ENCODE results near the gene ABLIM2.

Gene ABLIM2

DNA sequence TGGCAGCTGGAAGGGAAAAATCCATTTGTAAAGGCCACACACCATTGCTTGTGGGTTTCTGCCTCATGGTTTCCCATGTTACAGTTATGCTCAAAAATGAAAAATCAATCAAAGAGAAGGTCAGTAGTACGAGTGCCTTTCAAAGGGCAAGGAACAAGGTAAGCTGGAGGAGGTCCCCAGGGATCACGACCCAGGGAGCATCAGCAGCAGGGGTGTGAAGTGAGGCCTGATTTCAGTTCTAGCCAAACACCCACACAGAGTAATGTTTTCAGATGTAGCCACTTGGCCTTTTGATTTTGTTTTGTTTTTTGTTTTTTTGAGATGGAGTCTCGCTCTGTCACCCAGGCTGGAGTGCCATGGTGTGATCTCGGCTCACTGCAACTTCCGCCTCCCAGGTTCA, 149.5 kb downstream of the ABLIM2 start:
- no peaks in the 10 kb centered on the region for H3K36me3 ChIP-seq (ENCODE audit: insufficient read depth, low read length)
- H2AFZ ChIP-seq (ENCODE audit: low read length, unreplicated experiment): no peak overlapping the region
- peaks cover 53% of the 10 kb centered on the region for H3K27me3 ChIP-seq (ENCODE audit: insufficient read depth, low read length)
- no peaks in the 10 kb centered on the region for H3K79me2 ChIP-seq (ENCODE audit: control insufficient read depth, insufficient read depth, low read length, unreplicated experiment)
- H3K4me1 ChIP-seq (ENCODE audit: control insufficient read depth, insufficient read depth, low read length, unreplicated experiment): no peaks in the 10 kb centered on the region
- no peak overlapping the region for H3K4me3 ChIP-seq (ENCODE audit: low read depth, low read length)
- no peak overlapping the region for H3K27ac ChIP-seq (ENCODE audit: low read depth, low read length)

DNA sequence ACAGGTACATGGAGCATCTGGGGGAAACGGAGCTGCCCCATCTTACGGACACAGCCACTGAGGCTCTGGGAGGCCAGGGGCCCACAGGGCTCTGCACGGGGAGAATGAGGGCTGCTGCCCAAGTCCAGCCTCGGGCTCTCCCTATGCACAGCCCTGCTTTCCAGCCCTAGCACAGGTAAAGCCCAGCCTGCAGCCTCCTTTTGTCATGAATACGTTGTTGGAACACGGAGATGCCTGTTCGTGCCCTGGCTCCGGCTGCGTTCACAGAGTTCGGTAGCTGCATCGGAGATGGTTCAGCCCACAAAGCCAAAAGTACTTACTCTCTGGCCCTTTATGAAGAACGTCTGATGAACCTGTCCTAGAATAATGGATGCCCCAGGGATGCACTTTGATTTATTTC, 150.2 kb downstream of the ABLIM2 start:
- no peak overlapping the region for H3K4me3 ChIP-seq (ENCODE audit: low read depth, low read length)
- H3K27me3 ChIP-seq (ENCODE audit: insufficient read depth, low read length): peaks cover 50% of the 10 kb centered on the region
- no peaks in the 10 kb centered on the region for H3K79me2 ChIP-seq (ENCODE audit: control insufficient read depth, insufficient read depth, low read length, unreplicated experiment)
- H3K27ac ChIP-seq (ENCODE audit: low read depth, low read length): no peak overlapping the region
- H3K4me1 ChIP-seq (ENCODE audit: control insufficient read depth, insufficient read depth, low read length, unreplicated experiment): no peaks in the 10 kb centered on the region
- H3K36me3 ChIP-seq (ENCODE audit: insufficient read depth, low read length): no peaks in the 10 kb centered on the region
- no peak overlapping the region for H2AFZ ChIP-seq (ENCODE audit: low read length, unreplicated experiment)

DNA sequence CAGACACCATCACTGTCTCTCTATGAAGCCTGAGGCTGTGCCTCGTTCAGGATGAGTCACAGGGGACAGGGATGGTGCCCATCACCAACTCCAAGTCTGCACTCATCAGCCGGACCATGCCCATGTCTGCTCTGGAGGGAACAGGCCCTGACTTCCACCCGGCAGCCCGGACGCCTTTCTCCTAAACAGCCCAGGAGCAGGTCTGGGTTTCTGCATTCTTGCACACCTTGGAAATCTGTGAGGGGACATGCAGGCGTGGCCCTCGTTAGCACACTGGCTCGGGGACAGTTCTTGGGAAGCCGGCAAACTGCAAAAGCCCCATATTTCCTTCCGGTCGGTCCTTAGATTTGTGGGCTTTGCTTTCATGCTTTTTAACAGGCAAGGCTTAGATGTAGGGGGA, 151.0 kb downstream of the ABLIM2 start:
- Histone ChIP-seq H2AFZ (ENCODE audit: low read length, unreplicated experiment) (no peak overlapping the region), H3K4me1 (ENCODE audit: control insufficient read depth, insufficient read depth, low read length, unreplicated experiment) (no peaks in the 10 kb centered on the region), H3K4me3 (ENCODE audit: low read depth, low read length) (no peak overlapping the region), H3K36me3 (ENCODE audit: insufficient read depth, low read length) (no peaks in the 10 kb centered on the region), H3K79me2 (ENCODE audit: control insufficient read depth, insufficient read depth, low read length, unreplicated experiment) (no peaks in the 10 kb centered on the region), H3K27me3 (ENCODE audit: insufficient read depth, low read length) (peaks cover 45% of the 10 kb centered on the region), H3K27ac (ENCODE audit: low read depth, low read length) (no peak overlapping the region)

DNA sequence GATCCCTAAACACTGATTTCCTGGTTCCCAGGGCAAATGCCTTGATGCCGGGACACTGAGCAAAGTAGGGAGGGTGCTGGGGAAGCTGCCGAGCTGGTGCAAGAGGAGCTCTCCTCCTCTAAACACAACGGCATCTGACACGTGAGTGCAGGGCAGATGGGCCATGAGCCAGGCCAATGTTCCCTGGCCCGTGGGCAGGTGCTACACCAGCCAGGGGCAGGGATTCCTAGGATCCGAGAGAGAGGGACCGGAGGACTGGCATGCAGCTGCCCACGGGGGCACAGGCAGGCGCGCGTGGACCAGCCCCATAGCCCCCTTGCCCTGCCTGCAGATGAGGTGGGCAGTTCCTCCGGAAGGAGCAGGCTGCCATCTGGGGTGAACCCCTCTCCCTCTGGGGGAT, 152.1 kb downstream of the ABLIM2 start:
- peaks cover 35% of the 10 kb centered on the region for H3K27me3 ChIP-seq (ENCODE audit: insufficient read depth, low read length)
- no peaks in the 10 kb centered on the region for H3K4me1 ChIP-seq (ENCODE audit: control insufficient read depth, insufficient read depth, low read length, unreplicated experiment)
- H3K4me3 ChIP-seq (ENCODE audit: low read depth, low read length): no peak overlapping the region
- H3K36me3 ChIP-seq (ENCODE audit: insufficient read depth, low read length): no peaks in the 10 kb centered on the region
- no peak overlapping the region for H3K27ac ChIP-seq (ENCODE audit: low read depth, low read length)
- H3K79me2 ChIP-seq (ENCODE audit: control insufficient read depth, insufficient read depth, low read length, unreplicated experiment): no peaks in the 10 kb centered on the region
- no peak overlapping the region for H2AFZ ChIP-seq (ENCODE audit: low read length, unreplicated experiment)

DNA sequence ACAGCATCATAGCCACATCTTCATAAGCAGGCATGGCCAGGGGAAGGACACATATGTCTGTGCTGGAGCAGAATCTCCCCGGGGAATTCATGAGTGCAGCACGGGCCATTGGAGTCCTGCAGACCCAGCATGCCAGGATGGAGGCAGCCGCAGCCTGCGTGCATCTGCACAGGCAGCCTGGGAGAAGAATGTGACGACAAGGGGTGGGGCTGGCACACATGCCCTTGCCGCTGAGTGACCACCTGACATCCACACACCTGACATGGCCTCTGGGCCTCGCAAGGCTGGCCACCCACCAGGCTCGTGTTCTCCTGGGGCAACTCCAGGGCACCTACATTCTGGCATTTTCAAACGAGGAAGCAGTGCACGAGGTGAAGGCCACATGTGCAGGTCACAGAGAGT, 152.8 kb downstream of the ABLIM2 start:
- H3K27me3 ChIP-seq (ENCODE audit: insufficient read depth, low read length): peaks cover 29% of the 10 kb centered on the region; the same call in 1 of the 2 replicates
- no peak overlapping the region for H2AFZ ChIP-seq (ENCODE audit: low read length, unreplicated experiment)

DNA sequence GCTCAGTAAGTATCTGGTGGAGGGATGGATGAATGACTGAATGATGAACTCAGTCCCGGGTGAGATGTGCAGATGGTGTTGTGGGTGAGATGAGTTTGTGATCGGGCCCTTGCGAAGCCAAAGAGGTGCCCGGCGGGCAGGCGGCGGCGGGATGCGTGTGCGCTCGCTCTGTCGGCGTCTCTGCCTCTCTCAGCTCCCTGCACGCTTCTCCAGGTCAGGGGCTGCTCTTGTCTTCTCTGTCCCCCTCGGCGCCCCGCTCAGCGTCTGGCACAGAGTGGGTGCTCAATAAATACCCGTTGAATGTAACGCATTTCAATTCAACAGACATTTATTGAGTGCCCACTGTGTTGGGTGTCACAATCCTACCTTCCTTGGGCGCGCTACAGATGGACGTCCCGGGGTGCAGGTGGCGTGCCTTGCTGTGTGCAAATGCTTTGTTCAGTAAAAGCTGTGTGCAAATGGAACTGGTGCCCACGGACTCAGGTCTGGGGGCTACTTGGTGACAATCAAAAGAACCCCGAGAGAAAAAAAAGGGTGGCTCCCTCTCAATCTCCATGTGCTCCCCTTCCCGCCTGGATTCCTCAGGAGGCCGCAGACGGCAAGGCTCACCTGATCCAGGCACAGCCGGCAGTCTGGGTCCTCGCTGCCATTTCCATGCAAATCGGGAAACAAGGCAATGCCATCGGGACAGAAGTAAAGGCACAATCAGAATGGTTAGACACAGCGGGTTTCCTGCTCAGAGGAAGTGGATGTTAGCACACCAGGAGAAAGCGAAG, 153.4 kb downstream of the ABLIM2 start:
- H3K4me3 ChIP-seq (ENCODE audit: low read depth, low read length): no peak overlapping the region
- no peaks in the 10 kb centered on the region for H3K36me3 ChIP-seq (ENCODE audit: insufficient read depth, low read length)
- no peaks in the 10 kb centered on the region for H3K79me2 ChIP-seq (ENCODE audit: control insufficient read depth, insufficient read depth, low read length, unreplicated experiment)
- H3K27ac ChIP-seq (ENCODE audit: low read depth, low read length): no peak overlapping the region
- no peak overlapping the region for H2AFZ ChIP-seq (ENCODE audit: low read length, unreplicated experiment)
- H3K27me3 ChIP-seq (ENCODE audit: insufficient read depth, low read length): peaks cover 25% of the 10 kb centered on the region; the same call in 1 of the 2 replicates
- H3K4me1 ChIP-seq (ENCODE audit: control insufficient read depth, insufficient read depth, low read length, unreplicated experiment): no peaks in the 10 kb centered on the region

More for the DNA sequence above, 152.8 kb downstream of the ABLIM2 start:
- Histone ChIP-seq H3K27ac (ENCODE audit: low read depth, low read length) (no peak overlapping the region), H3K79me2 (ENCODE audit: control insufficient read depth, insufficient read depth, low read length, unreplicated experiment) (no peaks in the 10 kb centered on the region), H3K4me3 (ENCODE audit: low read depth, low read length) (no peak overlapping the region), H3K4me1 (ENCODE audit: control insufficient read depth, insufficient read depth, low read length, unreplicated experiment) (no peaks in the 10 kb centered on the region), H3K36me3 (ENCODE audit: insufficient read depth, low read length) (no peaks in the 10 kb centered on the region)

DNA sequence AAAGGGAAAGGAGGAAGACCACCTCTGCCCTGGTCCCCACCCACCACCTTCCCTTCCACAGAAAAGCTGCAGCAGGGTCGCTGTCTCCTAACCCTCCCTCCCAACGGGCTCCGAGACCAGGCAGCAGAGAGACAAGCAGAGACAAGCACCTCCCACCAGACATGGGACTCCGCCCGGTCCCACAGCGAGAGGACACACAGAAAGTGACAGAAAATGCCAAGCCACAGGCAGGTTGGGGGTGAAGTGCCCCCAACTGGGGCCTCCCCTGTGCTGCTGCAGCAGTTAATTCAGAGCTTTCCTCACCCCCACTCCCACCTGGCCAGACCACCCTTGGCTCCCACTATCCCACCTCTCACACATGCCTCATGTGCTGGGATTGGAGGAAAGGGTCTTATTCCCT, 154.5 kb downstream of the ABLIM2 start:
- Histone ChIP-seq H3K36me3 (ENCODE audit: insufficient read depth, low read length) (no peaks in the 10 kb centered on the region), H3K79me2 (ENCODE audit: control insufficient read depth, insufficient read depth, low read length, unreplicated experiment) (no peaks in the 10 kb centered on the region), H3K4me3 (ENCODE audit: low read depth, low read length) (no peak overlapping the region), H3K27ac (ENCODE audit: low read depth, low read length) (no peak overlapping the region), H3K4me1 (ENCODE audit: control insufficient read depth, insufficient read depth, low read length, unreplicated experiment) (no peaks in the 10 kb centered on the region), H2AFZ (ENCODE audit: low read length, unreplicated experiment) (no peak overlapping the region), H3K27me3 (ENCODE audit: insufficient read depth, low read length) (peaks cover 23% of the 10 kb centered on the region; the same call in 1 of the 2 replicates)

DNA sequence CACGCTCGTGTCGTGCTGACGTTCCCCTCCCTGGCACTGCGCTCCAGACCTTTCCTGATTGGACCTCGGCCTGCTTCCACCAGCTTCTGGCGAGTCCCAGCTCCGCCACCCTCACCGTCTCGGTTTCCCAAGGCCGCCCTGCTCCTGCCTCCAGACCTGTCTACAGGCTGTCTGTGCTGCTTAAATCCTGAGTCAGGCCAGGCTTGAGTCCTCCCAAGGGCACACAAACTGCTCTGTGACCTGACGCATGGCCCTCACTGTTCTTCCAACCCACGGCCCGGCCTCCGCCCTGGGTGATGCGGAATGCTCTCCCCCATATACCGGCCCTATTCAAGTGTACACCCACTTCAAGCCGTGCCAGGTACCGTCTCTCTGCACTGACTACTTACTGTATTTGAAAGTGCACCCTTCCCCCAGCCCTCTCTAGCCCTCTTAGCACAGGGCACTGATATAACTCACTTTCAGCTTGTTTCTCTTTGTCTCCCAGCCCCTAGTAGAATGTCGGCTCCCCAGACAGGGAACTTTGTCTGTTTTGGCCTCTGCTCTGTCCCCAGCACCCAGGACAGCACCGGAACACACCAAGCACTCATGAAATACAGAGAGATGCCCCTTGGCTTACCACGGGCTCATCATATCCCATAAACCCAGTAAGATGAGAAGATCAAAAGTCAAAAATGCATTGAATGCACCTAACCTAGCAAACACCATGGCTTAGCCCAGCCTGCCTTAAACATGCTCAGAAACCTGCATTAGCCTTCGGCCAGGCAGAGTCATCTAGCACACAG, 155.9 kb downstream of the ABLIM2 start:
- peaks cover 23% of the 10 kb centered on the region; the same call in 1 of the 2 replicates for H3K27me3 ChIP-seq (ENCODE audit: insufficient read depth, low read length)

DNA sequence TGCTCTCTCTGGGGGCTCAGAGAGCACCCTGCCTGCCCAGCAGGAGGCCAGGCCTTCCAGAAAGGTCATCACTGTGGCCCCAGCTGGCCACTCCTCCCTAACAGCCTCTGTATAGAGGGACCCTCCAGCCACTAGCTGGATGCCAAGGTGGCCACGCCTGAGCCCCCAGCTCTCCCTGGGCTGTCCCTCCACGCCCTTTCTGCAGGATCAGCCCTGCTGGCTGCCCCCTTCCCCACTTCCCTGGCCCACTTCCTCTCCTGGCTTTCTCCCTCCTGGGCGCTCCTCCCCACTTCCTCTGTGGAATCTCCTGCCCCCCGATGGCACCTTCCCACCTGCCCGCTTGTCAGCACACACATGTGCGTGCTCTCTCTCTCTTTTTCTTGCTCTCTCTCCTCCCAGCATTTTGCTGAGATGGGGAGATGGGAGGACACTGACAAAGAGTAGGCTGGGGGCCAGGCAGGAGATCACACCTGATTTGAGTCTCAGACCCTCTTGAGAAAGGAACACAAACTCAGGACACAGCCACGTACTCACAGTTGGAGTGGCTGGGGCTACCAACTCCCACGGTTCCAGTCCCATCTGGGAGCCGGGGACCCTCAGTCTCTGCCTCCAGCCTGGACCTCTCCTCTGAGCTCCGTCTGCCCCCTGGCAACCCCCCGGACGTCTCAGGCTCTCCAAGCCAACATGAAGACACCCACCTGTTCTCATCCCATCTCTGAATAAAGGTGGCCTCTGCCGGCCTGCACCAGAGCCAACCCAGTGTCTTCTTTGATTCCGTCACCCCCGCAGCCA, 156.9 kb downstream of the ABLIM2 start:
- Histone ChIP-seq H3K27me3 (ENCODE audit: insufficient read depth, low read length) (peaks cover 23% of the 10 kb centered on the region; the same call in 1 of the 2 replicates), H2AFZ (ENCODE audit: low read length, unreplicated experiment) (no peak overlapping the region), H3K36me3 (ENCODE audit: insufficient read depth, low read length) (no peaks in the 10 kb centered on the region), H3K4me3 (ENCODE audit: low read depth, low read length) (no peak overlapping the region), H3K4me1 (ENCODE audit: control insufficient read depth, insufficient read depth, low read length, unreplicated experiment) (no peaks in the 10 kb centered on the region), H3K79me2 (ENCODE audit: control insufficient read depth, insufficient read depth, low read length, unreplicated experiment) (no peaks in the 10 kb centered on the region), H3K27ac (ENCODE audit: low read depth, low read length) (no peak overlapping the region)

More for the DNA sequence above, 155.9 kb downstream of the ABLIM2 start:
- no peak overlapping the region for H2AFZ ChIP-seq (ENCODE audit: low read length, unreplicated experiment)
- no peak overlapping the region for H3K4me3 ChIP-seq (ENCODE audit: low read depth, low read length)
- no peaks in the 10 kb centered on the region for H3K36me3 ChIP-seq (ENCODE audit: insufficient read depth, low read length)
- H3K27ac ChIP-seq (ENCODE audit: low read depth, low read length): no peak overlapping the region
- H3K79me2 ChIP-seq (ENCODE audit: control insufficient read depth, insufficient read depth, low read length, unreplicated experiment): no peaks in the 10 kb centered on the region
- no peaks in the 10 kb centered on the region for H3K4me1 ChIP-seq (ENCODE audit: control insufficient read depth, insufficient read depth, low read length, unreplicated experiment)

DNA sequence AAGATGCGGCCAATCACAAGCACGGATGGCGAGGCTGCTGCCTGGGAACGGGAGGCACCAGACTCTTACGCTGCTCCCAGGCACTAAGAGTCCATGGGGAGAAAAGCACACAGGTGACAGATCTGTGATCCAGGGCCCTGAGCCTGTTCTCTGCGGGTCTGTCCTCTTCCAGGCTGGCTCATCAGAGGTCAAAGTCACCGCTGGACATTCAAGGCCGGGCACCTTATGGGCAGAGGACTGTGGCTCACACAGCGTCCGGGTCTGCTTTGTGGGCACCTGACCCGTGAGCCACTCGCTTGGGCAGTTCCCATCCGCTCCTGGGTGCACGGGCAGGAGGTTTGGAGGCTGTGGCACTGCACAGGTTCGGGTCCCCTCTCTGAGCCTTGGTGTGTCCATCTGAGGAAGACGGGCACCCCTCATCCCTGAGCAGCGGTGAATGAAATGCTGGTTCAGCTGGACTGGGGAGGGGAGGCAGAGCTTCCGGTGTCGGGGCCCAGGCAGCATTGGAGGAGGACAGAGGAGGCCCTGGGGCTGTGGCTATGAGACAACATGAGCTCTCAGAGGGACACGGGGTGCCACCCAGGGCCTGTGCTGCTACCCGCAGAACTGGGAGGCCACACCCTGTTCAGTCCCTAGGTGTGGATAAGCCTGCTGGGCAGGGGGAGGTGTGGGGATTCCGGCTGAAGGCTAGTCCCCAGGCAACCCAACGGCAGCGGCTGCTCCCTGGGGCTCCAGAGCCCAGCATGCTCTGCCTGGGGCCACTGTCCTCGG, 157.7 kb downstream of the ABLIM2 start:
- Histone ChIP-seq H3K4me1 (ENCODE audit: control insufficient read depth, insufficient read depth, low read length, unreplicated experiment) (no peaks in the 10 kb centered on the region), H3K36me3 (ENCODE audit: insufficient read depth, low read length) (no peaks in the 10 kb centered on the region), H3K79me2 (ENCODE audit: control insufficient read depth, insufficient read depth, low read length, unreplicated experiment) (no peaks in the 10 kb centered on the region), H3K27me3 (ENCODE audit: insufficient read depth, low read length) (peaks cover 19% of the 10 kb centered on the region; the same call in 1 of the 2 replicates), H3K4me3 (ENCODE audit: low read depth, low read length) (no peak overlapping the region), H2AFZ (ENCODE audit: low read length, unreplicated experiment) (no peak overlapping the region), H3K27ac (ENCODE audit: low read depth, low read length) (no peak overlapping the region)

Data from ACC112 (cell line).